EH (cell line): ENCODE results near the gene STK11IP.
A peak's percentile ranks its signal among the peaks of the same experiment; 100 is the strongest.

Experiments
- DNase-seq: peaks from one replicate; pipeline ENCODE4 v3.0.0-alpha.2; 2015; ENCODE audit warnings: low read depth

Gene STK11IP

DNA sequence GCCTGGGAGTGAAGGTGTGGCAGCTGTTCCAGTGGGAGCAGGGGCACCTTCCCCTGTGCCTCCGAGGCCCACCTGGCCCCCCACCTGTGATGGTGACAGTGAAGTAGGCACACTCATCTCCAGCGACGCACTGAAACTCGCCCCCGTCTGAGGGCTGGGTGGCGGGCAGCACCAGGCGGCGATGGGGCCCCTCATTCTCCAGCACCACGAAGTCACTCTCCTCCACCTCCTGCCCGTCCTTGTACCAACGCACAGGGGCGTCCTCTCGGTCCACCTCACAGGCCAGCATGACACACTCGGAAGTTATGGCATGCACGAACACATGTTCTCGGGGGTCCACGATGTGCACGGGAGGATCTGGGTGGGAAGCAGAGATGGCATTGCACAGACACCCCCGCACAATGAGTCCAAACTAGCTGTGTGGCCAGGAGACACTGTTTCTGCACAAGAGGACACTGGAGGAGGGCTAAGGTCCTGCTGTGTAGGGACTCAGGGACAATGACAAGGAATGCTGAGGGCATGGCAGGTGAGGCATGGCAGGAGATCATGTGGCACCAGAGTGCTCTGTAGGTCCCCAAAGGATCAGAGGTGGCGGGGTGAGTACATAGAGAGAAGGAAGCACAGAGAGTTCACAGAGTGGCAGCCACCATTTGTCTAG lies 34.3 kb upstream of the STK11IP start:
- no peak for DNase-seq

DNA sequence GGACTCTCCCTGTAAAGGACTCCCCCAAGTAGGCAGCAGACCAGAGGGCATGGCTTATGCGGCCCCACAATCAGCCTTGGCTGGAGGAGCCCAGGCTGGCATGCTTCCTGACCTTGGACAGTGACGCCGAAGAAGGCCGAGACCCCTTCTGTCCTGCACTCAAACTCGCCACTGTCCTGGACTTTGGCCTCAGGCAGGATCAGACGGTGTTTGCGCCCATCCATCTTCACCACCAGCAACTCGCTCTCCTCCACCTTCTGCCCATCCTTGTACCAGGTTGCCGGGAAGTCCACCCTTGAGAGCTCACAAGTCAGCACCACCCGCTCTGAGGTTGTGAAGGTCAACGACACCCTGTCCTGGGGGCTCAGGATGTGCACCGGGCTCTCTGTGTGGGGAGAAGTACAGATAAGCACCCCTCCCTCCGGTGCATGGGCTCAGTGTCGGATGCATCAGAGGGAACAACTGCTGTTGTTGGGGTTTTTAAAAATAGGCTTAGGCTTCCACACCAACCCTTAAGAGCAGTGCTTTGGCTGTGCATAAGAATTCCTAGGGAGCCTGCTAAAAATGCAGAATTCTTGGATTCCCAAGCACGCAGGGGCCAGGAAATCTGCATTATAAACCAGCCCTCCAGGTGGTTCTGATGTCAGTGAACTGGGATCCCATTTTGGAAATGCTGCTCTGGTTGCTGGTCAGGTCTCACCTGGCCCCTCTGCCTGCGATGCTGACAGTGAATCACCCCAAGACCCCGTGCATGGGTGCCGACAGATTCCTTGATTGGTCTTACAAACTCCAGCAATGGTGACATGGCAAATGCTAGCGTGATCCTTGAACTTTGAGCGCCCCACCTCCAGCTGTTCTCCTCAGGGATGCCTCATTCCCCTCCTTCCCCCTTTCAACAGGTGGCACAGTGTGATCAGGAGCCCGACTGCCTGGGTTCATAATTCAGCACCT lies 32.3 kb upstream of the STK11IP start:
- DNase-seq, result no peak

DNA sequence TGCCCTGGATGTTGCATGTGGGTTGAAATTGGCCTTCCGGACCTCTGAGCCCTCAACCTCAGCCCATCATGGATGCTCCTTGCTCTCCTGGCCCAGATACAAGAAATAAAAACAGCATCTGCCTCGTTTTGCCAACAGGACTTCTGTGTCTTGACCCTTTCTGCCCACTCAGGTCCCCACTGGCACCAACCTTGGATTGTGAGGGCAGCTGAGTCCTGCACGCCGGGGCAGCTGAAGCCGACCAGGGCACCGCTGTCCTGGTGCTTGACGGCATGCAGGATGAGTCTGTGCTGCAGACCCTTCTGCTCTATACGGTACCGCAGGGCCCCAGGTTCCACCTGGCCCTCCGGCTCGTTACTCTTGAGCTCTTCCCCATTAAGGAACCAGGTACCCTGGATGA lies 31.0 kb upstream of the STK11IP start:
- no peak for DNase-seq

DNA sequence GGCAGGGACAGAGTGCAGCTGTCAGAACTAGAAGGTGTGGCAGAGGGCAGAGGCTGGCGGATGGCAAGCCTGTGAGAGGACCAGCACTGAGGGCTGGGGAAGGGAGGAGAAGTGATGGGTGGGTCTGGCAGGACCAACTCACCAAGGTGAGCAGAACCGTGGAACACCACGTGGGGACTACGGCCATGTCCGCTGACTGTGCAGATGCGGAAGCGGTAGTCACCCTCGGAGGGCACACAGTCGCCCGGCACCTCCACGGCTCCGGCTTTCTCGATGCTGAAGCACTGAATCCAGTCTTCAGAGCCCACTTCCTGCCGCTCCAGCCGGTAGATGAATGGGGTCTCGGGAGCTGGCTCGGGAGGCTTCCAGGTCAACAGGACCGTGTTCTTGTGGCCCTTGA lies 30.5 kb upstream of the STK11IP start:
- DNase-seq, result no peak

DNA sequence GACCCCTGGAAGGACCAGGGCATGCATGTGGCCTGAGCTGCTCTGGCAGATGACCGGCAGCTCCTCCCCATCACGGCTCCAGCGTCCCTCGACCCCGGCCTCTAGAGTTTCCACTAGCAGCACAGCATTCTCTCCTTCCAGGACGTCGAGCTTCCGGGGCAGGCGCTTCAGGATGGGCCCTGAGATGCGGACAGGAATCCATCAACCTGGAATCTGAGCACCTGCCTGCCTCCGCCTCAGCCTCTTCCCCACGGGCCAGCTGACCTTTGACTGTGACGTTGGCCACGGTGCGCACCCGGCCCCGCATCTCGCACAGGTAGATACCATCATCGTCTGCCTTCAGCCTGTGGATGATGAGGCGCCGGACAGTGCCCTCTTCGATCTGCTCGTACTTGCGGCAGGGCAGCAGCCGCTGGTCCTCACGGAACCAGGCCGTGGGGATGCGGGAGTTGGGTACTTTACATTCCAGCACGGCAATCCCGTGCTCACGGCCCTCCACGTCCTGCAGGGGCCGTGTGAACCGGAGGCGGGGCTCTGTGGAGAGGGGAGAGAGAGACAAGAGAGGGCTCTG lies 29.8 kb upstream of the STK11IP start:
- DNase-seq, result no peak

DNA sequence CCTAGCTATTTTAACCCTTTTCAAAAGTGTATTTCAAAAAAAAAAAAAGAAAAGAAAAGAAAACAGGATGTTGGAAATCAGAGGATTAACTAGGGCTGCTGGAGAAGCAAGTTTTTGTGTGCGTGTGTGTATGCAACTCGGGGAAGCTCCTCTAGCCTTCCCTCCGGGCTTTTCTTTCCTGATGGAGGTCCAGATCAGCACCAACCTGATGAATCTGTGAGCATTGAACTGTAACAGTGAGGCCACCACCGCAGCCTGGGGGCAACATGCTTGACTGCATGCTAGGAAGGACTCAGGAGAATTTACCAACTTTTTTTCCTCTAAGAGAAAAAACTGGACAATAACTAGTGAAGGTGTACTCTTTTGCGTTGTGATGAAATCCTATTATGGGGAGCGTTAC lies 28.6 kb upstream of the STK11IP start:
- DNase-seq, result no peak

DNA sequence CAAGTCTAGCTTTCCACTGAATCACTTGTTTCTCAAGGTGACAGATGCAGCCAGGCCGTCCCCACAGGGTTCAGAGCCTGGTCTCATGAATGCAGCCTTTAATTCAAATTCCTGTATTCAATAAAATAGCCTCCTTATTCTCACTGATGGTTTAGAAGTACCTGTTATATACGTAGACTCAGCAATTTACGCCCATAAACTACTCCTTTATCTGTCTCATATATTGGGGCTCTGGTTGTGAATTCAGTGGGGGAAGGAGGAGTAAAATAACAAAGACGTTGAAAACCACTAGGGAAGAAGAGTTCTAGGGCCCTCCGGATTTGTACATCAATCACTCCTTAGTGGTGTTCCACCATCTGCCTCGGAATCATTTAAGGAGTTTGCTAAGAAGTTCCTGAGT lies 28.0 kb upstream of the STK11IP start:
- DNase-seq, result no peak

DNA sequence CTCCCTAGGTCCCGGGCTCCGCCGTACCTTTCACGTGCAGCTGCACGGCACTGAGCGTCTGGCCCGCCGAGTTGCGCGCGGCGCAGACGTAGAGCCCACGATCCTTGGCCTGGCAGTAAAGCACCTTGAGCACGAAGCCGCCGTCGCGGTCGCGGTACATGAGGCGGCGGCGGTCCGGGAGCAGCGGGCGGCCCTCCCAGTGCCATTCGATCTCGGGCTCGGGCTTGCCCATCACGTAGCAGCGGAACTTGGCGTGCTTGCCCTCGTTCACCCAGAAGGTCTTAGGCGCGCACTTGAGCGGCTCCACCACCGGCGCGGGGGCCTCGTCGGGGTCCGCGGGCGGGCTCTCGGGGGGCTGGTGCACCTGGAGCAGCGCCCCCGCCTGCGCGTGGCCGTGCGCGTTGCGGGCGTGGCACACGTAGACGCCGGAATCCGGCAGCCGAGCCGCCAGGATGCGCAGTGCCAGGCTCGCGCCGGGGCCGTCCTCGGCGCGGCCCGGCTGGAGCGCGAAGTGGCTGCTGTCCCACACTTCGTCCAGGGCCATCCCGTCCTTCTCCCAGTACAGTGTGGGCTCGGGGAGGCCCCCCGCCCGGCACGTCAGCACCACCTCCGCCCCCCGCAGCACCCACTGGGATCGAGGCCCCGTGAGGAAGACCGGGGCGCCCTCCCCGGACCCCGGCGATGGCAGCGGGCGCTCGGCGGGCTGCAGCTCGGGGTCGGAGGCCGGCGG lies 27.3 kb upstream of the STK11IP start:
- peak; percentile 56 for DNase-seq

DNA sequence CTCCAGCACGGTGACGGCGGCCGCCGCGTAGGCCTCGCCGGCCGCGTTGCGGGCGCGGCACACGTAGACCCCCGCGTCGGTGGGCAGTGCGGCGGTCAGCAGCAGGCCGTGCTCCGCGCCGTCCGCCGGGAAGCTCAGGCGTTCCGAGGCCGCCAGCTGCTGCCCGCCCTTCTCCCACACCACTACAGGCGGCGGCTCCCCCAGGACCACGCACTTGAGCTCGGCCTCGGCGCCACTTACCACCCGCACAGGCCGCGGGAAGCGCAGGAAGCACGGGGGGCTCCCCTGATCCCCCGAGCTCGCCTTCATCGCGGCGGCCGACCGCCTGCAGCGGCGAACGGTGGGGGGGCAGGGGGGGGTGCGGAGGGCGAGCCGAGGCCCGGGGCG lies 26.7 kb upstream of the STK11IP start:
- DNase-seq, result peak; percentile 33

DNA sequence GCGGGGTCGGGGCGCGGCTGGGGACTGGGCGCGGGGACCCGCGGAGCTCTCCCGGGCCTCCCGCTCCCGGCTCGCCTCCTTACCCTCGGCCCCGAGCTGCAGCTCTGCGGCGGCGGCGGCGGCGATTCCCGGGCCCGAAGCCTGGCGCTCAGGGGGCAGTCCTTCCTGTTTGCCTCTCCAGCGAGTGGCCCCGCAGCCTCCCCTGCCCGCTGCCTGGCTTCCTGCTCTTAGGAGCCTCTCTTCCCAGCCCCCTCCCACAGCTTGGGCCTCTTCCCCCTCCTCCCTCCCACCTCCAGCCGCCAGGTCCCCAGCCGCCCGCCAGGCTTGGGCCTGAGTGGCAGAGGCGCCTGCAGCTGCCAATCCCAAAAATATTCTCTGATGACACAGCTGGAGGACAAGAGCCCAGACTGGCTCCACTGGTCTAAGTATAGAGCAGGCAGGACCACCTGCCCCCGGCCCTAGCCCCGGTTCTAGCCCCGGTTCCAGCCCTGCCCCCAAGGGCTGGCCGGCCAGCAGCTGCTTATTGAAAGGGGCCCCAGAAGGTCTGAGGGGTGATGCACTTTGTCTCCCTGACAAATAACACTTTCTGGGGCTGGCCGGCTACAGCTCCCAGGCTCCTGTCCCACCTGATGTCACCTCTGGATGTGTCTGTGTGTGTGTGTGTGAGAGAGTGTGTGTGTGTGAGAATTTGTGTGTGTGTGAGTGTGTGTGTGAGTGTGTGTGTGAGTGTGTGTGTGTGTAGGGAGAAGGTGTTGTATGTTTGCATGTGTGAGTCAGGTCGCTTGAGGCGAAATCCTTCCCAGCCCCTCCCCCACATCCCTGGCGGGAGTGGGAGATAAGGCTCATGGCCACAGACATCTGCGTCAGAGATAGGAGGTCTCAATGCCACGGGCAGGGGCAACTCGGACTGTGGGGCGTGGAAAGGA lies 26.1 kb upstream of the STK11IP start, which contains the start of gene OBSL1:
Gene OBSL1 (minus strand): TSS at position 229 of the 926 bp plus-strand sequence. CDS start 307 bp downstream, outside the sequence.
- DNase-seq, result peak; percentile 83

DNA sequence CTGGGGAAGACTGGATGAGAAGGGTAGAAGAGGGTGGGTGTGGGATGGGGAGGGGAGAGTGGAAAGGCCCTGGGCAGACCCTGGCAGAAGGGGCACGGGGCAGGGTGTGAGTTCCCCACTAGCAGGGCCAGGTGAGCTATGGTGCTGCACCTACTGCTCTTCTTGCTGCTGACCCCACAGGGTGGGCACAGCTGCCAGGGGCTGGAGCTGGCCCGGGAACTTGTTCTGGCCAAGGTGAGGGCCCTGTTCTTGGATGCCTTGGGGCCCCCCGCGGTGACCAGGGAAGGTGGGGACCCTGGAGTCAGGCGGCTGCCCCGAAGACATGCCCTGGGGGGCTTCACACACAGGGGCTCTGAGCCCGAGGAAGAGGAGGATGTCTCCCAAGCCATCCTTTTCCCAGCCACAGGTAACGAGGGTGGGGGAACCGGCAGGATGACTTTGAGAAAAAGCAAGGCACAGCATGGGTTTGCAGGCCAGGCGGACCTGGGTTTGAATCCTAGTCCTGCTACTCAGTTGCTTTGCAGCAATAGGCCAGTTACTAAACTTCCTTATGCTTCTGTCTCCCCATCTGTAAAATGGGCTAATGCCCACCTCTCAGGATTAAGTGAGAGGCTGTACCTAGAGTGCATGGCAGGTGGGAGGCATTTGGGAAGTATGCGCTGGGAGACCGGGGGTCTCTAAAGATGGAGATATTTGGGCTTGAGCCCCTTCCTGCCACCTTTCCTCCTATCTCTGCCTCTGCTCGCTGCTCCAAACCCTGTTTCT lies 25.2 kb upstream of the STK11IP start, which contains the start of gene INHA:
Gene INHA (plus strand): TSS at position 74 of the 765 bp plus-strand sequence. CDS start 65 bp downstream, at position 139.
- DNase-seq, result no peak

DNA sequence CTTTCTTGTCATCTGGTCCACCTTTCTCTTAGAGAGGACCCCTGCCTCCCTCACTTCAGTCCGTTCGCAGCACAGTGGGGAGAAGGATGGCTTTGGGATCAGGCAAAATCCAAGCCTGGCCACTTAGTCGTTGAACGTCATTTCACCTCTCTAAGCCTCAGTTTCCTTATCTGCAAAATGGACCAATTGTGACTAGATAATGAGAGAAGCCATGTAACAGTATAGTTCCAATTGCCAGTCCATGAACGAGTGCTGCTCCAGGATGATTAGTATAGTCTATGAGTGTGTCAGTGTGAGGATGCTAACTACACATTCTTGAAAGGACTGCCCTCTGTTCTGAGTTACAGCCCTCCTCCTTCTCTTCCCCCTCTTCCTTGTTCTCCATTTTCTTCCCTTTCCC lies 24.5 kb upstream of the STK11IP start:
- DNase-seq, result no peak

DNA sequence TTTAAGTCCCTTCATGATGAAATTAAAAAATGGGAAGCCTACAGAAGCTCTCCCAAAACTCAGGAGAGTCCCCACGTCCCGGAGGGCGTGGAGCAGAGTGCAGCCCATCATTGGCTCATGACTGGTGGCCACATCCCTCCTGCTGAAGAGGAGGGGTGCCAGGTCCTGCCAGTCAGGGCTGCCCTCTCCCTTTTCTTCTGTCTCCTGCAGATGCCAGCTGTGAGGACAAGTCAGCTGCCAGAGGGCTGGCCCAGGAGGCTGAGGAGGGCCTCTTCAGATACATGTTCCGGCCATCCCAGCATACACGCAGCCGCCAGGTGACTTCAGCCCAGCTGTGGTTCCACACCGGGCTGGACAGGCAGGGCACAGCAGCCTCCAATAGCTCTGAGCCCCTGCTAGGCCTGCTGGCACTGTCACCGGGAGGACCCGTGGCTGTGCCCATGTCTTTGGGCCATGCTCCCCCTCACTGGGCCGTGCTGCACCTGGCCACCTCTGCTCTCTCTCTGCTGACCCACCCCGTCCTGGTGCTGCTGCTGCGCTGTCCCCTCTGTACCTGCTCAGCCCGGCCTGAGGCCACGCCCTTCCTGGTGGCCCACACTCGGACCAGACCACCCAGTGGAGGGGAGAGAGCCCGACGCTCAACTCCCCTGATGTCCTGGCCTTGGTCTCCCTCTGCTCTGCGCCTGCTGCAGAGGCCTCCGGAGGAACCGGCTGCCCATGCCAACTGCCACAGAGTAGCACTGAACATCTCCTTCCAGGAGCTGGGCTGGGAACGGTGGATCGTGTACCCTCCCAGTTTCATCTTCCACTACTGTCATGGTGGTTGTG lies 23.0 kb upstream of the STK11IP start:
- no peak for DNase-seq

DNA sequence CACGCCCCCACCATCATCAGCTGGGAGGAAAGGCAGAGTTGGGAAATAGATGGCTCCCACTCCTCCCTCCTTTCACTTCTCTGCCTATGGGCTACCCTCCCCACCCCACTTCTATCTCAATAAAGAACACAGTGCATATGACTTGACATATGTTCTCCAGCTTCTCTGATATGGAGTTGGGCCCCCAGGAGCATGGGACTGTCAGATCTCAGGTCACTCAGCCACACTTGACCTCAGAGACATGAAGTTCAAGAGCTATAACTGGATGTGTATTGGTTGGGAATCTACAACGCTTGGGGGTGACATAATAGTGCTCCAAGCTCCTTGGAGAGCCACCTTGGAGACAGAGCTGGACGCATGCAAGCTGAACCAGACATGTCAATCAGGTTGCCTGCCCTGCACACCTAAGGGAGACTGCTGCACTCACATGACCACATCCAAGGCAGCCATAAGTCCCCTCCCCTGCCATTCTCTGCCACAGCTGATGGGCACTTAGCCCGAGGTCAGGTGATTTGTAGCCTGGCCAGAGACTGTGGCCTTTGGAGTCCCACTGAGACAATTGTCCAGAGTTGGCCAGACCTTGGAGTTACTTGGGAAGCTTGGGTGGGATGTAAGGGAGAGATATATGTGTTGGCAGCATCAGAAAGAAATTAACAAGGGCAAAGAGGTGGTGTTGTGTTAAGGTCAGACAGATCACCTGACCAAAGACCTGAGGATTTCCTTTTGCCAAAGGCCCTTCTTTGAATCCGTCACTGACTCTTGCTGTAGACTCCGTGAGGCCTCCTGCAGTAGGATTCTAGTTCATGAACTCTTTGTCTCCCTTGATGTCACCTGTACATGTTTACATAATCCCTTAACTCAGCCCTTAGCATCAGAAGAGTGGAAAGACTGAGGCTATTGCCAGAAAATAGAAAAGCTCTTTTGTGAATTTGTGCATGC lies 21.8 kb upstream of the STK11IP start:
- no peak for DNase-seq

DNA sequence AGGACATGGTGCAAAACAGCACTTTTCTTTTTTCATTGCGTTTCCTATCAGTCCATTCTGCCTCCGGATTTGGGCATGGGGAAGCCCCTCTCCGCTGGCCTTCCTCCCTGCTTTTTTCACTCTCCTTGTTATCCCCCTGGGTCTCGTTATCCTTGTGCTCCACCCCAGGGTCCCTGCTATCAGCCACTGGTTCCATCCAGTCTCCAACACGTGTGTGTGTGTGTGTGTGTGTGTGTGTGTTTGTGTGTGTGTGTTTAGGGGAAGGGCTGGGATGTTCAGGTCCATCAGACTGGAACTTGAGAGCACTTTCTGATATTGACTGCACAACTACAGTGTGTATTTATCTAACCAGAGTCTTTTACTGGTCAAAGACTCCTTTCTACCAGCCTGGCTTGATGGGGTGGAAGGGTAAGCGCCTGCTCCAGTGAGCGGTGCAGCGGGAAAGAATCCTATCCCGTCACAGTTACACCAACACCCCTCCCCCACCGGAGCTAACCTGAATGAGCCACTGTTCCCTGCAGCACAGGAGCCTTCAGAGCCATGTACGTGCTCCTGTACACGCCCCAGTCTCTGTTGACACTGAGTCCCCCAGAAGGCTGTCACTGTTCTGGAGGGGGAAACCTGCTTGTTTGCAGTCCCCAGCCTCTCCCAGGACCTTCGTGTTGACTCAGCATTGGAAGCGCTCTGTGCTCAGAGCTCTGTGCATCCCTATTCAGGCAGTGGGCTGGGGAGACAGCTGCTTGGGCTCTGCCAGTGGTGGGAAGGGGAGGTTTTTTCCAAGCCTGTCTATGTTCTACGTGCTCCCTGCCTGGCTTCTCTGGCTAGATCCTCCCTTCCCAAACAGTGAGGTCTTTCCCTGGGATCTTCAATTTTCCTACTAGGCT lies 20.9 kb upstream of the STK11IP start:
- DNase-seq, result peak; percentile 36

DNA sequence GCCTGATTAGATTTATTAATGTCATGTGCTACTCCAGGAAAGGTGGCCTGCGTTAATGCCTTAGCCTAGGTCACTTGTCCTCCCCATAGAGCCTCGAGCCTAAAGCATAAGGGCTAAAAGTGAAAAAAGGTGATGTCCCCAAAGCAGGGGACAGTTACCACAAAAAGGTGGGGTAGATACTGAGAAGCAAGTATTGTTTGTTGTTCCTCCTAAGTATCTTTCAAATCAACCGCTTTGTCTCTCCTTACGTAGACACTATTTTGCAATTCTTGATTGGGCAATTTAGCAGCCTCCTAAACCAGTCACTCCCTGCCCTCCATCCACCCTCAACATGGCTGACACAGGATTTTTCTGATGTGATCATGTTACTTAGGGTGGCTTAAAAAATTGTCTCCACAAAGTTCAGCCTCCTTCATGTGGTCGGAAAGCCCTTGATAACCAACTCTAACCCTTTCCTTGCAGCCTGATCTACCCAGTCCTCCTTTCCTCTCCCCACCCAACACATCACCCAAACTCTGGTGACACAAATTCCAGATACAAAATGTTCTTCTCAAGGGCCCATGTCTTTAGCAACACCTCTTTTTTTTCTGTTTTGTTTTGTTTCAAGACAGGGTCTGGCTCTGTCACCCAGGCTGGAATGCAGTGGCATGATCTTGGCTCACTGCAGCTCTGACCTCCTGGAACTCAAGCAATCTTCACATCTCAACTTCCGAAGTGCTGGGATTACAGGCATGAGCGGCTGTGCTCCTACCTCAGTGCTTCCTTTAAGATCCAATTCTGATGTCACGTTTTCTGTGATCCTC lies 18.6 kb upstream of the STK11IP start:
- DNase-seq, result peak; percentile 47
